Measurements from ENCODE around the gene GPRC5A.

The GPRC5A gene

DNA sequence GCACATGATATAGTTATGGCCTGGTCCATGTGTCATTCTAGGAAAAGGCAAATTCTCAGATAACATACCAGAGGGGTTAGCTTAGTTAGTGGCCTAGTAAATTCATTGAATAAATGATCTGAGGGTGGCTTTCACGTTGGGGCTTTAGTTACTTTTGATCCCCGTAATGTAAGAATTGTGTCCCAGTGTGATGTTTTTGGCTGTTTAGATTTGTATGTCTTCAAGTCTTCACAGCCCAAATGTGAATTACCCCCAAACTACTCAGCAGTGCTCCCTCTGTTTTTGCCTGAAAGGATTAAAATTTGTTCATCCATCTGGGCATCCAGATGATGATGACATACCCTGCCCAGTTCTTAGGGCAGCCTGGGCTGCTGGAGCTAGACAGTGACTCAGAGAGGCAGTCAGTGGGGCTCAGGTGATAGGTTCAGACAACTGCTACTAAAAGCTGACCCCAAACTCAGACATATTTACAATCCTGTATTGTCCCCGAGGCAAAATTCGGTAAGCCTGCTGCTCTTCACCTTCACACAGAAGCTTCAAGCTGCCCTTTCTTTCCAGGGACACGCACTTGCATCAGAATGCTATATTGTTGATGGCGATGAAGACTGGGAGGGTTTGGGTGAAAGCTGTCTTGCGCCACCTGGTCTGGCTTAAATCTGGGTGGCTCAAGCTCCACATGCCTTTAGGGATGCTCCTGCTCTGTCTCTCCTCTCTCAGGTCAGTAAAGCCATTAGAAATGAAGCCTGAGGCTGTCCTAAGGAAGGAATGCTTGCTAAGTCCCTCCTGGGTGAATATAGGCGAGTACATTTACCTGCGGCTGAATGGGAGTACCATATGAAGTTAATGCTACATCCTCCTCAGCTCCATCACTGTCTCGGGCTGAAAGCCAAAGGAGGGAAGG lies 50.3 kb downstream of the GPRC5A start:
- DNase-seq (ENCODE audit: low spot score): no peak

DNA sequence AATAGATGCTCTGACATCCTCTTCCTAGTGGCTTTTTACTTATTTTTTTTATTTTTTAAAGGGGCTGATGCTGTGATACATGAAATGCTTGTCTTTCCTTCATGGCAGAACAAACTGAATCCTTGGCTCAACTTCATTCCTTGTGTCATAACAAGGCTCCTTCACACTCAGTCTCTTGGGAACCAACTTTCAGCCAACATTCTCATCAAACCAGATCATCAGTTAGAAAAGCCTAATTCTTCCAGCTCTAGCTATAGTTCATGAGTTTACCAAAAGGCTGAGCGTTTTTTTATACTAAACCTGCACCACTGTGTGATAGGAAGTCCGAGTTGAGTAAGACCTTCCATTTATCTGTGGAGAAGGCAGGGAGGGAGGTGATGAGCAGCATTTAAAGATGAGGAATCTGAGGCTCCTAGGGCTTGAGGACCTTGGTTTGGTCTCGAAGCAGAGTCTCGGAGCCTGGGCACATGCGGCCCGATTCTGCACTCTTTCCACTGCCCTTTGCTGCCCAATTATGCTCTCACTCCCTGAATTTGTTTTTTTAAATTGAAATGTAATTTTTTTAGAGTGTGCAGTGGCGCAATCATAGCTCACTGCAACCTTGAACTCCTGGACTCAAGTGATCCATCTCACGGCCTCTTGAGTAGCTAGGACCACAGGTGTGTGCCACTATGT lies 52.4 kb downstream of the GPRC5A start:
- DNase-seq (ENCODE audit: low spot score): peak; percentile 26

DNA sequence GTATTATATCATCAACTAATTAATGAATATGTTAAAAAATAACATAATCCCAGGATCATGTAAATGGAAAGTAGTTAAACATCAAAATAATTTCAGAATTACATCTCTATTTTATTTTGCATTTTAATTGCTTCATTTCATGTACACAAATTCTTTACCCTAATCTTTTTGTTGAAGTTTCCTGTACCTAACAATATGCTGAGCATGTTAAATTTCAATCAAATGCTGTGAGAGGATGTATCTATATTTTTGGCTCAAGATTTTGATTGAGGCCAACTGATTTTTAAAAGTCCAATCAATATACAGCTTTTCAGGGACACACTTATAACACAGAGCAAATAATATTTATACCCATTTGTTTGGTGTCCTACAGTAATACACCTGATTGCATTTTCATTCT lies 54.2 kb downstream of the GPRC5A start:
- DNase-seq (ENCODE audit: low spot score): no peak

DNA sequence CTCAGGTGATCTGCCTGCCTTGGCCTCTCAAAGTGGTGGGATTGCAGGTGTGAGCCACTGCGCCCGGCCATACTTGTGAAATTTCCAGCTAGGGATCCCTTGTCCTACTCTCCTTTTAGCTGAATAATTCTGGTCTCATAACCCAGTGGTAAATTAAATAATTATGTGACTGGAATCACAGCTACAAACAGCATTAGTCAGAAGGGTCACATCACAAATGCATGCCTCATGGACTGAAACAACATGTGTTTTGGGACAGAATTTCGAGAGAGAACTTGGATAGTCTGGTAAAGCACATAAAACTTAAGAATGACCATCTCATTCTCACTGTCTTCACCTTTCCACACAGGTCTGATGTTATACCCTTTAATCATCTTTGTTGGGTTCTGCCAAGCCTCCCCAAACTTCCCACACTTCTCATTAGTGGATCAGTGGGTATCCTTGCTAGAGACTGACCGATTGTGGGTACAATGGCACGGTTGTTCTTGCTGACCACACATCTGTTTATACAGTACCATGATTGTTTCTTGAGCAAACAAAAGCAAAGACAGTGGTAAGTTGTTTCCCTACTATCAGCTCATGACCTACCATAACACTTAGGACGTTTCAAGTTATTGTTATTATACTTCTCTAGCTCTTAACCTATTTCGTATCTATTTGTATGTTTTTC lies 55.5 kb downstream of the GPRC5A start:
- no peak for DNase-seq (ENCODE audit: low spot score)

DNA sequence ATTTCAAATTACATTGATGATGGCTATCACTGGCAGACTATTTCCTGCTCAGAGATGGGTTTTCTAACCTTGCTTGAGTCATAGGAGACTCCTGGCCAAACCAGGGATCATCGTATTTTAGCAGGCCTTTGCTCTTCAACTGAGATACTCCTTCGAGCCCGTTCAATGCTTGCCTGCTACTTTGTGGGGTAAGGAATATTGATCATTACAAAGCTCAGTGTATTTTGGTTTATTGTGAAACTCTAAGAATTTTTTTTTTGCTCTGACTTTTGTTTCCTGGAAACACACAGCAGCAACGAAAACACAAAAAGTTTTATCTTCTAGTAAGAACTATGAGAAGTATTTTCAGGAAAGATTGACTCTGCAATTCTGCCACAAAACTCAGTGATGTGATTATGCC lies 56.5 kb downstream of the GPRC5A start:
- DNase-seq (ENCODE audit: low spot score): no peak

DNA sequence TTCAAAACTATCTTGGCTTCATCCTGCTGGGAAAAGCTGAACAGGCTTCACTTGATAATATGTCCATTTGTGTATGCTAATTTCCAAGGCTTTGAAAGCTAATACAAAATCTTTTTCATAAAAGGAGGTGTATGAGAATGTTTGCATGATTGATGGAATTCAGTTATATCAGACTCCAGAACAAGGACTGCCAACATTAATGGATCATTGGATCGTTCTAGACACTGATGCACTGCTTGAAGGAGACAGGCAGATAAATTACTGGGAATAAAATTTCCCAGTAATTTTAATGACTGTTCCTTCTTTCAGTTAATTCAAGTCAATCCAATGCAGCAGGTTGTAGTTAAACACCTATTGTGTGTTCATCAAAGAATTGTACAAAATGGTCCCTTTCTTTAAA lies 60.1 kb downstream of the GPRC5A start:
- DNase-seq (ENCODE audit: low spot score): no peak

DNA sequence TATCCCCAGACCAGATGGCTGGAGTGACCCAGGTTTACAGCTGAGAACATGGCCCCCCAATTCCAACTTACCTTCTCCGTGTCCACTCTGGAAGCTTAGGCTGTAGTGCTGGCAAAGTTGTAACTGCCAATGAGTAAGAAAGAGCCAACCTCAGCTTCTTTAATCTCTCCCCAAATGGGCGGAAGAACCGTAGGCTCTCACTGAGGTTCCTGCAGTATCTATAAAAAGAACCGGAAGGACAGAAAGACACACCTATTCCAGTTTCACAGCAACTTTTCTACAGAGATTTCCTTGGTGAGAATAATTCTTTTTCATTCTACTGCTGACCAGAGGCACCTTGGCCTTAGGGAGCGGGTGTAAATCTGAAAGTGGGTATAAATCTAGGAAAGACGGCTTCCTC lies 60.7 kb downstream of the GPRC5A start, which contains the start of gene GPRC5D:
Gene GPRC5D (minus strand): TSS at position 135 of the 400 bp plus-strand sequence. CDS start 1,786 bp downstream, outside the sequence.
- DNase-seq (ENCODE audit: low spot score): no peak

DNA sequence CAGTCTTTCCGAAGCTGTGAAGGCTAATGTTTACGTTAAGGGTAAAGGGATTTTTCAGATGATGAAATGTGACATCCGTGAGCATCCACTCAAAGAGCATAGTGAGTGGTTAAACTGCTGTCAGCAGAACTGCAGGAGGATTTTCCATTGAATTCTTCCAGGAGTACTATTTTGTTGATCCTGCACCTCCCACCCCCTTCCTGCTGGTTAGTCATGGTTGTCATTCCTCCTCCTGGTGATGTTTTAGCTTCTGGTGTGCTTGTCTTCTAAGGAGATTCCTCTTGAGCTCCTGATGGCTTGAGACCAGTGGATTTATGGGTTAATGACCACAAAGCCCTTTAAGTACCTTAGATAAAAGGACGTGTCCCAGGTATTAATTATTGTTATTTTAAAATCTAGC lies 63.0 kb downstream of the GPRC5A start:
- peak; percentile 37 for DNase-seq (ENCODE audit: low spot score)

DNA sequence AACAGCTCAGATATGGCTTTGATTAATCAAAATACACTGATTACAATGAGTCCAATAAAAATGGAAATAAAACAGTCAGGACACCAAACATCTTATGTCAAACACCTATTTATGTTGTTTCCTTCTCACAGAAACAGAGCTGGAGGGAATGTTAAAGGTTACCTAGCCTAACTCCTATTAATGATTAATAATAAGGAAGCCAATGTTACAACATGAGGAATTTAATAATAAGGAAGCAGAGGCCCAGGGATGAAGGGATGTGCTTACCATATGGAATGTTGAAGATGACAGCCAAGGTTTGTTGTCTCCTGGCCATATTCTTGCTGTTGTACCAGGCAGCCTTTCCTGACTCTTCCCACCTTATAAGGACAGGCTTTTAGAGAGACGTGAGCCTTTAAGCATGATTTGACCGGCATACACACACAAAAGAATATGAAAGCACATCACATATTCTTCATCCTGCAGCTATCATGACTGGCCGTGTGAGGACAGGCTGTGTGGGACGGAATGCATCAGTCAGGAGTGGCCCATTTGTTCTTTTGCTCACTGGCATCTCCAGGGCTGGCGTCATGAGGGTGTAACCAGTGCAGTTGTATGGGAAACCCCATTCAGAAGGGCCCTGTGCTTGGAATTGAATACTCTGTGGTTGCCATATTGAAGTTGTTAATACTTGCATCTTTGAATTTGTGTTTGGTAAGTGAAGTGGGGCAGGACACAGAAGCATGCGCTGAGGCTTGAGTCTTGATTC lies 63.7 kb downstream of the GPRC5A start:
- DNase-seq (ENCODE audit: low spot score): no peak

DNA sequence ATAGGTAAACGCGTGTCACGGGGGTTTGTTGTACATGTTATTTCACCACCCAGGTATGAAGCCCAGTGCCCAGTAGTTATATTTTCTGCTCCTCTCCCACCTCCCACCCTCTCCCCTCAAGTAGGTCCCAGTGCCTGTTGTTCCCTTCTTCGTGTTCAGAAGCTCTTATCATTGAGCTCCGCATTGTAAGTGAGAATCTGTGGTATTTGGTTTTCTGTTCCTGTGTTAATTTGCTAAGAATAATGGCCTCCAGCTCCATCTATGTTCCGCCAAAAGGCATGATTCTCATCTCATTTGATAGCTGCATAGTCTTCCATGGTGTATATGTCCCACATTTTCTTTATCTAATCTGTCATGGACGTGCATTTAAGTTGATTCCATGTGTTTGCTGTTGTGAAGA lies 67.5 kb downstream of the GPRC5A start:
- DNase-seq (ENCODE audit: low spot score): no peak

DNA sequence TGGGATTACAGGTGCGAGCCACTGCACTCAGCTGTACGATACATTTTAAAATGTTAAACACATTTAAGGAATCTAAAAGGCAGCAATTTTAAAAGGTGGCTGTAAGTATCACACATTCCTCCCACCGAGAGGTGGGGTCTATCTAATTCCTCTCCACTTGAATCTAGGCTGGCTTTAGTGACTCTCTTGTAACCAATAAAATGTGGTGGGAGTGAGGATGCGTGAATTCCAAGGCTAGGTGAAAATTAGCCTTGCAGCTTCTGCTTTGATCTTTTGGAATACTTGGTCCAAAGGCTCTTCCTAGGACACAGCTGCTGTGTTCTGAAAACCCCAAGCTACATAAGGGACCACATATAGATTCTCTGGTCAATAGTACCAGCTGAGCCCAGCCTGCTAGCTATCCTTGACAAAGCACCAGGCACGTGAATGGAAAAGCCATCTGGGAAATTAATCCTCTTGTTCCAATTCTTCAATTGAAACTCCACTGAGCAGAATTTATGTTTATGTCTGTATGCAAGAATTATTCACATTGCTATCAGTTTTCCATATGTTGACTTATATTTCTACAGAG lies 69.4 kb downstream of the GPRC5A start:
- DNase-seq (ENCODE audit: low spot score): no peak

DNA sequence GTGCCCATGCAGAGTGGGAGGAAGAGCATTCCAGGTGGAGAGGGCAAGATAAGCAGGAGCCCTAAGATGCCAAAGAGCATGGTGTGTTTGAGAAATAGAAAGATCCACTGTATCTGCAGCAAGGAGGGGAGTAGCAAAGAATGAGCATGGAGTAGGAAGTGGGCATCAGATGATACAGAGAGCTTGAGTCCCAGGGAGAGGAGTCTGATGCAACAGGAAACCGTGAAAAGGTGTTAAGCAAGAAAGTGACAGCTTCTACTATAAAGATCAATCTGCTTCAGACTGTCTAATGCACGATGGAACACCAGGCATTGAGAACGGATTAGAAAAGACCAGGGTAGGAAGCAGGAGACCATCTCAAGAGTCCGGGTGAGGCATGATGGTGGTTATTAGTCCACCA lies 72.9 kb downstream of the GPRC5A start:
- no peak for DNase-seq (ENCODE audit: low spot score)

DNA sequence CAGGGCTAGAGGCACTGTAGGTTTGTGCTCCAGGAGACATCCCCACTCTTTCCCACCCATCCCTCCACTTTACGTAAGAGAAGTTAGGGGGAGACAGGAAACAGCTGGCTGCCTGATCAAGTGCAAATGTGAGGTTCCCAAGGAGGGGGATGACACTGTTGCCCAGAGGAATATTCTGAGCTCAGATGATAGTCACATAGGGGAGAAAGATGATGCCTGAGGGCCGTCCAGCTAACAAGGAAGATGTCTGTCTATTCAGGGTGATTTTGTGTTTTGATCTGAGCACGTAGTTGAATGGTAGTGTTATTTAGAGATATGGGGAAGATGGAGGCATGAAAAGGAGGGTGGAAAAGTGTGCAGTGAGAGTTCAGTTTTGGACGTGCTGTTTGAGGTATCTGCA lies 74.5 kb downstream of the GPRC5A start:
- DNase-seq (ENCODE audit: low spot score): no peak
